K562 (cell line): ENCODE measurements around the gene NEUROD6. TPM values are rescaled to one million over a fixed set of nuclear protein-coding genes. Genes with fewer than 3 reads are reported as not detected.

ENCODE experiments used
- REST ChIP-seq, 2 experiments: fragments of 450-650 bp; formaldehyde crosslinking in 1 of 2; IDR thresholded peaks; 2 replicates each; pipeline versions ENCODE4 v1.4.0 to v1.6.1; 2014 to 2020; ENCODE audit warnings: mild to moderate bottlenecking in 2 of 2, borderline replicate concordance in 1 of 2, low read depth in 1 of 2
- polyA plus RNA-seq, 8 experiments: library from polyadenylated mRNA; depleted of rRNA in 4 of 8; stranded (reverse) in 5 of 8; unstranded in 3 of 8; fragments of >200 nt; fragmentation: Nextera tagmentation in 2 of 8; fragmentation: Illumina TruSeq in 1 of 8; extraction: Ambion mirVana in 2 of 8; extraction: Trizol in 1 of 8; gene quantifications; 2 replicates each; pipeline versions ENCODE4 v1.2.1 to v1.2.3, GENCODE V29; 2011 to 2014; ENCODE audit warnings: inconsistent platforms in 1 of 8, missing spikeins in 1 of 8
- total RNA-seq, 7 experiments: library from RNA; depleted of rRNA in 6 of 7; stranded (reverse); fragments of >200 nt in 6 of 7; fragmentation: Illumina TruSeq in 2 of 7; extraction: Trizol in 2 of 7; gene quantifications; 2 replicates each; pipeline versions ENCODE4 v1.2.1 to v1.2.3, GENCODE V29; 2011 to 2021; ENCODE audit warnings: low replicate concordance in 1 of 7

NEUROD6 gene
- total and polyA plus RNA-seq, 9 of the 15 experiments (the other 6 are each of a cell fraction or from before 2014, with no cell fraction given) = not detected

- TF ChIP-seq REST (IDR thresholded peaks at IDR 0.05; ENCODE audit: borderline replicate concordance) (no peak), REST (CRISPR knock-in tag; IDR thresholded peaks at IDR 0.05; ENCODE audit: low read depth) (no peak)
- TF ChIP-seq, all 486 proteins: peak for 0
Measured at GRCh38 chr7:31372231-31372959, 31.9 kb upstream of the NEUROD6 start (continued).
